Nucleus accumbens (tissue), 56 donors: ENCODE data around the gene ATRNL1.
A peak's percentile ranks its signal among the peaks of the same experiment; 100 is the strongest.
"Not testable (repeated sequence)": the region's sequence is repeated elsewhere in the genome, so short reads cannot be mapped to it uniquely, and the experiment has no call there.

ENCODE experiments used
- DNase-seq, 56 donors: peaks; one replicate each; lab custom pipeline; 2025; lab: John Stamatoyannopoulos, UW

ATRNL1 gene

DNA sequence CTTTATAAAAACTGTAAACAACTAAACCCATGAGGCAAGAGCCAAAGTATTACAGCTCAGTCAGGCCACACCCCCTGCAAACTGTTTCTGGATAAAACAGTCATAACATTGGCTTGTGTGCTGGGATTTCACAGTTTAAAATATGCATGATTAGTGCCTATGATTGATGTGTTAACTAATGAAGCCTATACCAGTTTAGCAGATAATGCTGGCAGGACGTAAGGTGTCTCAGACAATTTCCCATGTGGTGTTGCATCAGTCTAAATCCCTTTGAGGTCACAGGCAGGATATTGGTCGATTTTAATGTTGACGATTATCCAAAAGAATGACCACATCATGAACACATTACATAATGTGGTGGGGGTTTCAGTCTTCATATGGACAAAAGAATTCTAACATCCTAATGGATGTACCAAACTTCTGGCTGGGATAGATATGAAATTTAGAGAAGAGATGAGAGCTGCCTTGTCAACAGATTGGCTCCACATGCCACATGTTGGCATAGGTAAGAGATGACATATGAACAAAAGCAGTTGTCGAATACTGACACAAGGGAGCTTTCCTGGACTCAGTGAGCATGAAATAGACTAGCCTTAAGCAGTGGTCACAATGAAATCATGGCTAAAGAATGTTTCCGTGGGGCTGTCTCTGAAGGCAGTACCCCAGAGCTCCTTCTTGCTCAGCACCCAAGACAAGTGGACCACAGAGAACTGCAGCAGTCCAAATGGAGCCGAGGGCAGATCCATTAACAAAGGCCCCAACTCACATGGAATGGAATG lies 734.3 kb downstream of the ATRNL1 start:
- DNase-seq, result no peak

DNA sequence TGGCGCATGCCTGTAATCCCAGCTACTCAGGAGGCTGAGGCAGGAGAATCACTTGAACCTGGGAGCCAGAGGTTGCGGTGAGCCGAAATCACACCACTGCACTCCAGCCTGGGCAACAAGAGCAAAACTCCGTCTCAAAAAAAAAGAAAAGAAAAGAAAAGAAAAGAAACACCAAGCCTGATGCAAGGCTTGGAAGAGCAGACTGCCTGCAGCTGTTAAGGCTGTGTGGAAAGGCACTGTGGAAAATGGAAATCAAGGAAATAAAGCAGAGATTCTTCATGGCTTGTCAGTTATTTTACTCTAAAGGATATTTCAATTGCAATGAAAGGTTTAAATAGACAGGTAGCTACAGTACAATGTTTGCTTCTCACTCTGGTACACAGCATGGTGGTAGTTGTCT lies 735.0 kb downstream of the ATRNL1 start:
- not testable (repeated sequence) for DNase-seq

DNA sequence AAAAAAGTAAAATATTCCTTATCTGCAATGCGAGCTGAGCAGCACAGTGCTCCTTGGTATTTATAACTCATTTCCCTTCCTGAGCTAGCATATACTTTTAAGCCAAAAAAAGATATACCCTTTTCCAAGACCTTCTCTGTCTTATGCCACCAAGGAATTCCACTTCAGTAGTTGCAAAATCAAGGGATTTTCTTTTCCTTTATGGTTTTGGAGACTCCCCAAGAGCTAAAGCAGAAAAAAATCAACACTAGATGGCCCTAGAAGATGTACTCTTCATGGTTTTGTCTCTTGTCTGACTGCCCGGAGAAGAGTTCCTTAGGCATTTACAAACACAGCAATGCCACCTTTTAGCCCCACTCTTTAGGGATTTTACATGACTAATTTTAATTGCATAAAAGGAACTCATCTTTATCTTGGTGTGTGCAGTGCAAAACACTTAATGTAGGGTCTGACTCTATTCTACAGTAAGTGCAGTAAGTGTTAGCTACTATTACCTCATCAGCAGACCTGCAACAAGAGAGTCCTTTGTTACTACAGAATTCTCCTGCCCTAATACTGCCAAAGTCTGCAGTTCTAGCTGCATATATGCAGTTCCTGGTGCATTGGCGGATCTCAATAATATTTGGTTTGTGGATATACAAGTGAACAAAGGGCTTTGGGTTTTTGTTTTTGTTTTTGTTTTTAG lies 736.5 kb downstream of the ATRNL1 start:
- no peak for DNase-seq

DNA sequence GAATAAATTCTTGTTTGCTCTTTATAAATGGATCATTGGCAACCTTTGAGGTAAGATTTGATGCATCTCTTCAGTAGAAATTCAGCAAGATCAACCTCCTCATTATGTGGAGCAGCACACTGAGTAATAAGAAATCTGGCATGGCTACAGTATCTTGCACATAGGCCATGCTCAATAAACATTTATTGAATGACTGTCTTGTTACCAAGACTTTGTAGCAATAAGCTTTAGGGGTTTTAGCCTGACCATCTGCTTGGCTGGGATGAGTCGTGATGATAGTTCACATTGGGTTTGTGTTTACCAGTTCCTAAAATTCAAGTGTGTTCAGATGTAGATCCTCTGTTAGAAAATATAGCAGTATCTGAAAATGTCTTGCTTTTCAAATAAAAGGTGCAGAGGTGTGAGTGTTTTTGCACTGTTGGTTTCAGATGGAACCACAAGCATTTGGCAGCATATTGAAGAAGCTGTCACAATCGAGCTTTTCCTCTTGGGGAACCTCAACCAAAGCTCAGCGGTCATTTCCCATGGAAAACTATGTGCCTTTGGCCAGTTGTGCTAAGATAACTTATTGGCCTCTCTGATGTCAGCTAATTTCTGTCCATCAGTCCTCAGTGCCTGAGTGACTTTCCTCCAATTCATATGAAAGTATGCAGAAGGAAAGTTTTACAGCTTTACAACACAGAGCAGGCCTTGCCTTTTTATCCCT lies 737.3 kb downstream of the ATRNL1 start:
- DNase-seq, result no peak

DNA sequence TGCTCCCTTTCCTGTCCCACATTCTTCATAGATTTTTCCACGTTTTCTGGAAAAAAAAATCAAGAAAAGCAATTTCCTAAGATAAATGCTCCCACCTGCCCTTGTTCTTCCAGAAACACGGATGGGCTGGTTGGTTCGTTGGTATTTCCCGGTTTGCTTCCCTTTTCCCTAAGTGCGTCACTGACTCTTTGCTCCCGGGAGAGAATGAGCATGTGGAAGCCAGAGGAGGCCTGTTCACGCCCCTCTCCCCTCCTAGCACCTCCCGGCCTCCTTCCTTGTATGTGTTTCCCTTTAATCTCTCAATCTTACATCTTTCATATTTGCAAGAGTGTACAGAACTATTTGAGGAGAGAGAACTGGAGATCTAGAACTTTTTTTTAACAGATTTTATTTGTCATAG lies 737.9 kb downstream of the ATRNL1 start:
- no peak for DNase-seq

DNA sequence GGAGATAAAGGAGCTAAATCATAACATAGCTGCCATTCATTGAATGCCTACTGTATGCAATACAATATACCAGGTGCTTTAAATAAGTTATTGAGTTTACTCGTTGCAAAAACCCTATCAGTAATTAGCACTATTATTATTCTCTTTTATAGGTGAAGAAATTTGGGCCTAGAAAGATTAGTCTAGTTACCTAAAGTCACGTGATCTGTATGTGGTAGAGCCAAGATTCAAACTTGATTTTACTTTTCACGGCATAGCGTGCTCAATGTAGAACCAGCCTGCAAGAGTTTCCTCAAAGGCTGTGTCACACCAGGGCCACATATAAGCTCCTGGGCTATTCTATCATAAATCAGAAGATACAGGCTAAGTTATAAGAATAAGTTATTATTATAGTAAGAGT lies 740.0 kb downstream of the ATRNL1 start:
- DNase-seq, result no peak

DNA sequence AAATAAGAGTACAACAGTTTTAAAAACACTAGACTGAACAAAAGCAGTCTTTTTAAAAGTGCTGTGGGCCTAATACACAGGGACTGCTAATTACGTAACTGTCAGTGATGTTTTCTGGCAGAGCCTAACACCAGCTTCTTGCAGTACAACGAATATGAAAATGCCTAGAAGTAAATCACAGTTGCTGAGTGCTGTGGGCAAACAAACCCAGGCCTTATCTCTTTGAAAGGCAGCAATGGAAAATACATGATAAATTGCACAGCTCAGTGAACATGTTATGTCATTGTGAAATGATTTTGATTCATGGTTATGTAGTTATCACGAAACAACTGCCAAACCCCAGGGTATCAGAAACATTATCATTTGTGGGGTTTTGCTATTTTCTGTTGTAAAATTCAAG lies 751.4 kb downstream of the ATRNL1 start:
- peak in 1 of 56 donors; percentile 7 for DNase-seq

DNA sequence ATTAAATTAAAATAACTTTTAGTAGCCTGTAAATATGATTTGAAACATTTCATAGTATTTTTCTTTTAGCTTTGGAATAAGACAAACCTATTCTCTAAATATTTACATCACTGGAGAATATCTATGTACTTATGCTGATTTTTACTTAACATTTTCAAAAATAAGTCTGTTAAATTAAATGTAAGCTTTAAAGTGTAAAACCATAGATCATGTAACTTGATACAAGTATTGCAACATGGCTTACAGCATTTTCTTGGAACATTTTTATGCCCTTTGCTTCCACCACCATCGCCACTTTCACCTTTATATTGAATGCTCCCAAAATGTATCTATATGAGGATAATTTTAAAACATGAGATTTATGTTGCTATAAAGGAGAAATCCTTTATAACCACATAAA lies 752.8 kb downstream of the ATRNL1 start:
- DNase-seq, result no peak

DNA sequence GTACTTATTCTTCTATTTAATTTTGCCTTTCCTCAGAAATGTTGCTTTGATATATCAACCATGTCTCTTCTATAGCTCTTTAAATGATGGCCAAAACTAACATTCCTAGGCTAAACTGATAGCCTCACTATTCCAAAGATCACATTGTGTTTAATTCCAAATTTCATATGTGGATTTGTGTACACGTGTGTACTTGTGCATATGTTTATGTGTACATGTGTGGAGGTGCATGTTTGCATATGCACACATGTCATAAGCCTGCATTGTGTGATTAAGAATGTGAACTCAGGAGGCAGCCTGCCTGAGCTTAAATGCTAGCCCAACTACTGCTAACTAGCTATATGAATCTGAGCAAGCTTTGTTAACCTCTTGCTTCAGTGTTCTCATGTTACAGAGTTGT lies 753.4 kb downstream of the ATRNL1 start:
- no peak for DNase-seq

DNA sequence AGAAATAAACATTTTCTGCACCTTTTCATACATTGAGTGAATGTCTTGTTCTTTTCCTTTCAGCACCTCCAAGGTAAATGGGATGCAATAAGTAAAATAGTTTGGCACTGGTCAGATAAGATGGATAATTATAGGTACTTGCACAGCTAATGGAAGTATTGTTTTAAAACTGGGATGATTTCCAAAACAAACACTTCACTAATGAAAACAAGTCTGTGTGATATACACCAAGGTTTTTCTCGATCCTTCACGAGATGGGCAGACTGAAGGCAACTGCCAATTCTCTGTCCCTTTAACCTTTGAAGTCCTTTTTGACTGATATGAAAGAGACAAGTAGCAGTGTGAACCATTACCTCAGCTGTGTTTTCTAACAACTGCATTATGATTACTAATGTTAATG lies 756.0 kb downstream of the ATRNL1 start:
- no peak for DNase-seq

DNA sequence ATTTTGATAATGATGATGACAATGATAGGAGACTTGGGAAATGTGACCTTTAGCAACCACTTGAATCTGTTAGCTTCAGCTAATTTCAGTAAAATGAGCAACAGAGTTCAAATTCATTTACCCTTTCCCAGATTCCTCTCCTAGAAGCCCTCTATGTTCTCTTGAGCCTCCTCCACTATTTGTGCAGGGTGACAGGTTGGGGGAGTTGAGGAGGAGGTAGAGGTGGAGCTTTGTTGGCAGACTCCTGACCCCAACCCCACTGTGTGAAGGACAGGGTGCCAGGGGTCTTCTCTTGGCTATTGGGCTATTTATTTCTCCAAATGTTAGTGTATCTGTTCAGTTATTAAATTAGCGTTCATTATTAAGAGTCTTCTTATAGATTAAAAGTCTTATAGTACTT lies 757.5 kb downstream of the ATRNL1 start:
- DNase-seq, result peak in 7 of 56 donors; percentile 1 to 31 (median 10)

DNA sequence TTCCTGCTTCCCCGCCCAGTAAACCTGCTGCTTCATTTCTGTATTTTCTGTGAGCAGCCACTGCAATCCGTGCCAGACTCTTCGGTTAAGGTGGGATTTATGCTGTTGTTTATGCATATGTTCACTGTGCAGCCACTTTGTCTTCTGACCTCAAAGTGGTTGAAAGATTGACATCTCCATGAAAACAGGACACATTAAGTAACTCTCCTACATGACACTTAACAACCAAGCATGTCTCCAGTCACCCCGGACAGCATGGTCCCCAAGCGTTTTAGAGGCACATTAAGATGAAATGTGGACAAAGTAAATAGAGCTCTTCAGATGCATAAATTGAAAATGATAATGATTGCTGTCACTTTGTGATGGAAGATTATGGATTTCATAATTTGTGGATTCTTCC lies 758.5 kb downstream of the ATRNL1 start:
- DNase-seq, result no peak

DNA sequence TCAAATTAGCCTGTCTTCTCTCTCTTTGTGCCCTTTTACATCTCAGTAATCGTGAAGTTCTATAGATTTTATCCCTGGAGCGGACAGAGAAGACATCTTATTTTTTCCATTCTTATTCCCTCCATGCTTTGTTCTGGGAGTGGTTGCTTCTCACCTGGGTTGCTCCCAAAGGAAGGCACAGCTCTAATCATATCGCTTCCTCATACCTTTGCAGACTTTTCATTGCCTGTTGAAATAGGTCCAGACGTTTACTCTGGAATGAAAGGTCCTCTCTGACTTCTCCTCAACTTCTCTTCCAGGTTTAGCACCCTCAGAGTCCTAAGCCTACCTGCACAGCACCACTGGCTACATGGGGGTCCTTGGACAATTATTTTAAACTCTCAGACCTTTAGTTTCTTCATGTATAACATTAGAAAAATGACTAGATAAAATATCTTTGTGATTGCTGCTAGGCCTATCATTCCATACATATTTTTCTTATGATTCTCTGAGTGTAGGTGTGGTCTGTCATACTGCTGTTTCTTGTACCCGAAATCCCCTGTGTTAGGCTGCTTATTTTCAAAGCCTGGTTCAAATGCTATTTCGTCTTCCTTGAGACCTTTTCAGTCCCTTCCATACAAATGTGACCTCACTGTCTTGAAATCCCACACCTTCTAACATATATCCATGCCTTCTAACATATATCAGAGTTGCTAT lies 761.7 kb downstream of the ATRNL1 start:
- no peak for DNase-seq

DNA sequence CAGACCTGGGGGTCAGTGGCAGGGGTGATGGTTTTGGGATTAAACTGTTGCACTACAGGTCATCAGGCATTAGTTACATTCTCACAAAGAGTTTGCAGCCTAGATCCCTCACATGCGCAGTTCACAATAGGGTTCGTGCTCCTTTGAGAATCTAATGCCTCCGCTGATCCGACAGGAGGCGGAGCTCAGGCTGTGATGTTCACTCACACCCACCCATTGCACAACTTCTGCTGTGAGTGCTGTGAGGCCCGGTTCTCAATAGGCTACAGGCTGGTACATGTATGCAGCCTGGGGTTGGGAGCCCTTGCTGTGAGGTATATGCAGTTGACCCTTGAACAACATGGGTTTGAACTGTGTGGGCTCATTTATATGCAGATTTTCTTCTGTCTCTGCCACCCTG lies 763.4 kb downstream of the ATRNL1 start:
- no peak for DNase-seq

DNA sequence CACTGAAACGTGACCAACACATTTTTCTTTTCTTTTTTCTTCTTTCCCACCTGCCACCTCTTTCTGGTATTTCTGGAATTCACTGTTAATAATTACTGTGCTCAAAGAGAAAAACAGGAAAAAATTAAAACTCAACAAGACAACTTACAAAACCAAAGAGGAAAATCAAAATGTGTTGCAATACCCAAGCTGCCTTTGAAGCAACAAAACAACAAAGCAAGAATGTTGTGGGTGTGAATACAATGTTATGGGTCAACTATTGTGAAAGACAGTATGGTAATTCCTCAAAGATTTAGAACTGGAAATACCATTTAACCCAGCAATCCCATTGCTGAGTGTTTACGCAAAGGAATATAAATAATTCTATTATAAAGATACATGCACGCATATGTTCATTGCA lies 764.7 kb downstream of the ATRNL1 start:
- DNase-seq, result no peak

DNA sequence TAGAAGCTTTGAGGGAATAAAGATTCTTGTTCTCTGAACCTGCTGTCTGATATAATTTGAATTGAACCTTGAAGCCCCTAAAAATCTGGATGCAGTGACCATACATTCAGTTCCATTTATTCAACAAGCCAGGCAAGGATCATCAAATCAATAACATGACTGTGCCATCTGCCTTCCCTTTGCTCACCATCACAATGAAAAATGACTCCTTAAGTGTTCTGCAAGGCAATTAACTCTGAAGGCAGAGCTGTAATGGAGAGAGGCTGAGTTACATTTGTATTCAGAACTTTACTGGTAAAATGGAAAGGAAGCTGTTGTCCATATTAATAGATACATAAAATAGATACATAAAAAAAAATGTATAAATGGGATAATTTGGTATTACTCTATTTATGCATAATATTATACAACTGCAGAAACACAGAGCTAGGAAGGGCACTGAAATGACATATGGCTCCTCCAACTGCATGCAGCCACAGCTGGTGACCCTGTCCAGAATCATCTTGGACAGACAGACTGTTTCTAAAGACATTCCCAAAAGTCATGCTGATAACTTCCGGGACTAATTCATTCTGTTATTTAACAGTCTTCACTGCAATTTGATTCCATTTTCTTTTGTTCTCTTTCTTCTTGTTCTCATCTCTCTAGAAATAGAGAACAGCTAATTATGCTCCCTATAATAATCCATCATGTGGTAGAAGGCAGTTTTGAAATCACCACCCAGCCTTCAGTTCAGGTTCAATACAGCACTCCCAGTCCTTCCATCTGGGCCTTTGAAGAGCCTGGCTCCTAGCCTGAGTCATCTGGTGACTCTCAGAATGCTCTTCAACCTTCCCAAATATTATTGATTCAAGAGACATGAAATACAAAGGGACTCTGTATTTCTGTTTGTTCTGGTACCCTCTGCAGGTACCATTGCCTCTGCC lies 767.3 kb downstream of the ATRNL1 start:
- DNase-seq, result peak in 1 of 56 donors; percentile 1

DNA sequence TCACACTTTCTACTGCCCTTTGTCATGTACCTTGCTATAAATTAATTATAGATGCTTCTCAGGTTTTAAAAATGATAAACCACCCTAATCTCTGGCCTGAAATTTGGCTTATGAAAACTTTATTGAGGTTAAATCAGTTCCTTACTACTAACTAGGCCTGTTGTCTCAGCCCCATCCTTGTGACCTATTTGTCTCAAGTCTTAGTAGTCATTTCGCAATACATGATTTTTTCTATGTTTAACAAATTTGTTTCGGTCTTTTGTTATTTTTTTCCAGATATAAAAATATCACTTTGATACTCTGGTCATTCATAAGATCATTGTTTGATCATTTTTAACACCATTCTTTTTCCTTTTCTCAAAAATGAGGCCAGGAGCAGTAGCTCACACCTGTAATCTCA lies 768.3 kb downstream of the ATRNL1 start:
- DNase-seq, result no peak

DNA sequence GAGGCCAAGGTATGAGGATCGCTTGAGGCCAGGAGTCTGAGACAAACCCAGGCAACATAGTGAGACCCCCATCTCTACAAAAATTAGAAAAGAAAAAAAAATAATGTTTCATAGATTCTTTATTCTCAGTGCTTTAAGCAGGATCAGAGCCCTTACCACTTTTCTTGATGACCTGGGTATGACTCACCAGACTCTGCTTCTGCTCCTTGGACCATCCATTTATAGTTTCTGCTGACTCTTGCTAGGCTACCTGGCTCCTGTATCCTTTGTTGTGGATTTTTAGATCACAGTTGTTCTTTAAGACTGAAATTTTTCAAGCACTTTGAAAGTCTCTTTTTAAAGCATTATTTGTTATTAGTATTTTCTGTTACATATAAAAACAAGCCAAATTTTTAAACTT lies 768.7 kb downstream of the ATRNL1 start:
- DNase-seq, result no peak

DNA sequence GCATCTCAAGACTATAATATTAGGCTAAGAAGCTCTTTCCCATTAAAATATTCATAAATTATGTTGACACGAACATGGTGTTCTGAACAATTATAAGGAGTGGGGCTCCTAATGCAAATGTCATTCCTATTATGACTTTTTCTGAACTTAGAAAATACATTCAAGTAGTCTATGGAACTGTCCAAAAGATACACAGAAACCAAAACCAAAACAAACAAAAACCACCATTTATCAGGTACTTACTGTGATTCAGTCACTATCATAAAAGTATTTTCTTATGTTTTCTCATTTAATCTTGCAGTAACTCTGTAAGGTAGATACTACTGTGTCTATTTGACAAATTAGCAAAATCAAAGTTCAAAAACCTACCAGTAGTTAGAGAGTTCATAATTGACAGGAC lies 773.0 kb downstream of the ATRNL1 start:
- no peak for DNase-seq

DNA sequence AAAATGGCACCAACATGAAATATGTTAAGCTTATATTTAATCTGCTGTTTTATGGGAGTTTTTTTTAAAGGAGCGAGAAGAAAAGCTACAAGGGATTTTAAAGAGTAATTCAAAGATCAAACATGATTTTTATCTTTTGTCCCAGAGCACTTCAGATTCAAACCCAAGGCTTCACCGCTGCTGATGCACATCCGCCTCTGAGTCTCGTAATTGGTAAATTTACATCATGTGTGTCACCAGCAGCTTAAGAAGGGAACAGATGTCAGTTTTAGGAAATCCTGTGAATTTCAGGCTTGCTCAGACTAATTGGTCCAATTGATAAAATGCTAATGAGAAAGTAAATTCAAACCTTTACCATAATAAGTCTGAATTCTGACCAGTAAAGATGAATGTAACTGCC lies 773.5 kb downstream of the ATRNL1 start:
- DNase-seq, result no peak
